MM.1S (cell line): Measurements from ENCODE around the gene SLC66A3.

Experiments
- DNase-seq: peaks from one replicate; pipeline ENCODE4 v3.0.0-alpha.2; 2015
- H2AFZ ChIP-seq: fragments of 300-600 bp; sonication (generic); 2 replicates; pipeline ENCODE4 v1.6.0; 2016; ENCODE audit warnings: antibody characterized with exemption, low read length
- H3F3A ChIP-seq: fragments of 300-600 bp; sonication (generic); 2 replicates; pipeline ENCODE4 v1.6.1; 2016; ENCODE audit warnings: mild to moderate bottlenecking, antibody characterized with exemption, low read length, moderate library complexity, mixed read lengths; ENCODE audit not compliant: insufficient read depth
- H3K27ac ChIP-seq: fragments of 300-600 bp; sonication (generic); 2 replicates; pipeline ENCODE4 v1.5.1; 2016; ENCODE audit warnings: mild to moderate bottlenecking, low read length
- H3K27me3 ChIP-seq: fragments of 300-600 bp; sonication (generic); replicated peaks from 2 replicates; pipeline ENCODE4 v1.6.0; 2016; ENCODE audit warnings: low read length; ENCODE audit not compliant: insufficient read depth
- H3K36me3 ChIP-seq: fragments of 300-600 bp; sonication (generic); replicated peaks from 2 replicates; pipeline ENCODE4 v1.6.1; 2016; ENCODE audit warnings: mild to moderate bottlenecking, low read length, mixed read lengths; ENCODE audit not compliant: insufficient read depth
- H3K4me1 ChIP-seq: fragments of 300-600 bp; sonication (generic); 2 replicates; pipeline ENCODE4 v1.6.1; 2016; ENCODE audit warnings: low read length, mixed read lengths
- H3K4me2 ChIP-seq: fragments of 300-600 bp; sonication (generic); 2 replicates; pipeline ENCODE4 v1.6.0; 2016; ENCODE audit warnings: low read depth, low read length
- H3K4me3 ChIP-seq: fragments of 300-600 bp; sonication (generic); 2 replicates; pipeline ENCODE4 v1.5.1; 2016; ENCODE audit warnings: low read length, mixed read lengths
- H3K79me2 ChIP-seq: fragments of 300-600 bp; sonication (generic); 2 replicates; pipeline ENCODE4 v1.6.1; 2016; ENCODE audit warnings: mixed run types, low read length, mixed read lengths
- H3K9ac ChIP-seq: fragments of 300-600 bp; sonication (generic); 2 replicates; pipeline ENCODE4 v1.6.1; 2016; ENCODE audit warnings: low read length, mixed read lengths
- H3K9me2 ChIP-seq: fragments of 300-600 bp; sonication (generic); replicated peaks from 2 replicates; pipeline ENCODE4 v1.6.1; 2016; ENCODE audit warnings: mild to moderate bottlenecking, low read length, mixed read lengths; ENCODE audit not compliant: insufficient read depth
- H3K9me3 ChIP-seq: fragments of 300-600 bp; sonication (generic); replicated peaks from 2 replicates; pipeline ENCODE4 v1.6.1; 2016; ENCODE audit warnings: mild to moderate bottlenecking, low read length, mixed read lengths; ENCODE audit not compliant: insufficient read depth
- H4K20me1 ChIP-seq: fragments of 300-600 bp; sonication (generic); 2 replicates; pipeline ENCODE4 v1.6.1; 2016; ENCODE audit warnings: mild to moderate bottlenecking, low read length, moderate library complexity, mixed read lengths; ENCODE audit not compliant: insufficient read depth
- CTCF ChIP-seq: fragments of 300-600 bp; sonication (generic); IDR thresholded peaks from 2 replicates; pipeline ENCODE4 v1.5.1; 2016; ENCODE audit warnings: antibody characterized with exemption, low read length, mixed read lengths
- EZH2 ChIP-seq: fragments of 300-600 bp; sonication (generic); optimal IDR thresholded peaks from 2 replicates; pipeline ENCODE3; 2017; ENCODE audit warnings: low read depth, mild to moderate bottlenecking, antibody characterized with exemption, low read length, mixed read lengths
- EZH2phosphoT487 ChIP-seq: fragments of 300-600 bp; sonication (generic); IDR thresholded peaks from 2 replicates; pipeline ENCODE4 v1.6.1; 2018; ENCODE audit warnings: antibody characterized with exemption, low read length

SLC66A3 gene

GRCh38 chr2:11142987-11143386, 12.3 kb upstream of the SLC66A3 start:
- Histone ChIP-seq H3F3A (no peaks in the 10 kb centered on the region), H3K36me3 (no peaks in the 10 kb centered on the region), H3K27ac (no peak overlapping the region), H3K9me2 (no peaks in the 10 kb centered on the region), H2AFZ (no peak overlapping the region), H3K9me3 (no peaks in the 10 kb centered on the region), H3K4me1 (no peaks in the 10 kb centered on the region), H3K79me2 (no peaks in the 10 kb centered on the region), H3K4me2 (no peak overlapping the region), H3K4me3 (no peak overlapping the region), H4K20me1 (no peaks in the 10 kb centered on the region), H3K9ac (no peak overlapping the region), H3K27me3 (no peaks in the 10 kb centered on the region)
- no peak for DNase-seq
- TF ChIP-seq CTCF (no peak), EZH2phosphoT487 (no peak)

- no peak for TF ChIP-seq EZH2phosphoT487
- TF ChIP-seq EZH2, result no peak
- TF ChIP-seq CTCF, result no peak
- Histone ChIP-seq H3K9me3 (no peaks in the 10 kb centered on the region), H3K9me2 (no peaks in the 10 kb centered on the region), H3K4me1 (no peaks in the 10 kb centered on the region), H3K36me3 (no peaks in the 10 kb centered on the region), H3K9ac (no peak overlapping the region), H3K4me3 (no peak overlapping the region), H3K27ac (no peak overlapping the region), H4K20me1 (no peaks in the 10 kb centered on the region), H3K27me3 (no peaks in the 10 kb centered on the region), H3K4me2 (no peak overlapping the region), H2AFZ (no peak overlapping the region), H3K79me2 (no peaks in the 10 kb centered on the region), H3F3A (no peaks in the 10 kb centered on the region)
- DNase-seq, result no peak
These were observed 11.1 kb upstream of the SLC66A3 start for GRCh38 chr2:11144077-11144737.

- Histone ChIP-seq H3K79me2 (no peaks in the 10 kb centered on the region), H2AFZ (no peak overlapping the region), H3K4me1 (no peaks in the 10 kb centered on the region), H3K9me3 (no peaks in the 10 kb centered on the region), H4K20me1 (no peaks in the 10 kb centered on the region), H3F3A (no peaks in the 10 kb centered on the region), H3K27me3 (no peaks in the 10 kb centered on the region), H3K4me3 (no peak overlapping the region), H3K9ac (no peak overlapping the region), H3K27ac (no peak overlapping the region), H3K4me2 (no peak overlapping the region), H3K9me2 (no peaks in the 10 kb centered on the region), H3K36me3 (no peaks in the 10 kb centered on the region)
- TF ChIP-seq EZH2, result no peak
- TF ChIP-seq CTCF, result no peak
- TF ChIP-seq EZH2phosphoT487, result no peak
- DNase-seq, result no peak
These were observed 10.6 kb upstream of the SLC66A3 start for GRCh38 chr2:11144738-11145079.
